ENCODE measurements around the gene EGFL7.

The EGFL7 gene

DNA sequence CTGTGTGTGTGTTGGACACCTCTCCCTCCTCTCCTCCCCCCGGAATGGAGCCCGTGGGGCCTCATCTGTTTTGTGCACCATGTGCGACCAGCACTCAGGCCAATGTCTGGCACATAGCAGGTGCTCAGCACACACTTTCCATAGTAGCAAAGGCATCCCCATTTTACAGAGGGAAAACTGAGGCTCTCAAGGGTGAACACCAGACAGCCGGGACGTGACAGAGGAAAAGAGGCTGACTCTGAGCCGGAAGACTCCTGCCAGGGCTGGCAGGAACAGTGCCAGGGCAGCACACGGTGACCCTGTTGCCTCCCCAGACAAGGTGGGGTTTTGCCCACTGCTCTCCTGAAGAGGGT is 26.4 kb downstream of the EGFL7 start:
- peaks cover 23% of the 10 kb centered on the region for H3K4me1 ChIP-seq (ENCODE audit: insufficient read depth, low read length)
- H3K9me3 ChIP-seq (ENCODE audit: low read length), result no peaks in the 10 kb centered on the region
- H3K36me3 ChIP-seq (ENCODE audit: insufficient read depth, low read length), result no peaks in the 10 kb centered on the region
- H2AFZ ChIP-seq (ENCODE audit: low read depth, low read length), result no peak overlapping the region
- peaks cover 60% of the 10 kb centered on the region for H3K27me3 ChIP-seq (ENCODE audit: insufficient read depth, low read length)
- H3K4me3 ChIP-seq (ENCODE audit: low read length), result no peak overlapping the region

DNA sequence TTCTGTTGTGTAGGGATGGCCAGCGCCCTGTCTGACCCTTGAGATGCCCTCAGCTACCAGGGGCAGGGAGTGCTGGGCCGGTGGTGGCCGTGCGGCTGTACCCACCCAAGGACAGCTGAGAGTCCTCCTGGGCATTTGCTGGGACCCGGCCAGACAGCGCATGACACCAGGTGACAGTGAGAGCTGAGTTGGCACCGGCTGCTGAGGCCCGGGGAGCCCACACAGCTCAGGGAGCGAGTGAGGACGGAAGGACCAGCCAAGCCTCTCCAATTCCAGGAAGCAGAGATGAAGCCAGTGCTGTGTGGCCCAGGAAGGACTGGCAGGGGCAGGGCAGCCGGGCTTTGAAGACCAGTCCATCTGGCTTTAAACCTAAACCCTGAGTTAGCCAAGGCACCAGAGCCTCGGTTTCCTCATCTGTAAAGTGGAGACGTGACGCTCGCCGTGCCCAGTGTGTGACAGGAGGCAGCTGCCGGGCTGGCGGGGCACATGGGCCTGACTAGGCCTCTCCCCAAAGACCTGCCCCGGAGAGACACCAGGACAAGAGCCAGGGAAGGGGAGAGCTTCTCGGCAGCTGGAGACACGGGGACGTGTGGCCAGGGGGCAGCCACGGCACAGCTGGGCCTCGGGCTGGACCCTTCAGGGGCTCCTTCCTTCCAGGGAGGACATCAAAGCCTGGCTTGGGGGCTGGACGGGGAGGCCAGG is 27.5 kb downstream of the EGFL7 start:
- Histone ChIP-seq H3K27me3 (ENCODE audit: insufficient read depth, low read length) (peaks cover 51% of the 10 kb centered on the region), H3K9me3 (ENCODE audit: low read length) (no peaks in the 10 kb centered on the region), H3K36me3 (ENCODE audit: insufficient read depth, low read length) (no peaks in the 10 kb centered on the region), H3K4me3 (ENCODE audit: low read length) (no peak overlapping the region), H2AFZ (ENCODE audit: low read depth, low read length) (no peak overlapping the region), H3K4me1 (ENCODE audit: insufficient read depth, low read length) (peaks cover 14% of the 10 kb centered on the region)

DNA sequence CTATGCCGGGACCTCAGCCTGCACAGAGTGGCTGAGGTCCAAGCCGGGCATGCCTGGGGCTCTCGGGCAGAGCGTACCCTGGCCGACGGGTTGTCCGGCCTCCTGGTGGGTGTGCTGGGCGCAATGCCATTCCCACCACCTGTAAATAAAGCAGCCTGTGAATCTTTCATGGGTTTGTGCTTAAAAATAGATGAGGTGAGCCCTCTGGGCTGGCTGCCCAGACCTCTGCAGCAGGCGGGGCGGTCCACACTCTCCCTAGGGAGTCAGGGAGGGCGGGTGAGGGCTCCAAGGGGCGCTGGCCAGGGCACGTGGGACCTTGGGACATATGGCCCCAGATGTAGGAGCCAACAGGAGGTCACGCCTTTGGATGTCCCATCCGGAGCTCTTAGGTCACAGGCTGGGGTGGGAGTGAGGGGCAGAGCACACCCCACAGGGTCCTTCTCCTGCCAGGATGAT is 28.1 kb downstream of the EGFL7 start:
- Histone ChIP-seq H3K27me3 (ENCODE audit: insufficient read depth, low read length) (peaks cover 45% of the 10 kb centered on the region), H3K4me3 (ENCODE audit: low read length) (no peak overlapping the region), H2AFZ (ENCODE audit: low read depth, low read length) (no peak overlapping the region), H3K4me1 (ENCODE audit: insufficient read depth, low read length) (peaks cover 9% of the 10 kb centered on the region), H3K36me3 (ENCODE audit: insufficient read depth, low read length) (no peaks in the 10 kb centered on the region), H3K9me3 (ENCODE audit: low read length) (no peaks in the 10 kb centered on the region)

DNA sequence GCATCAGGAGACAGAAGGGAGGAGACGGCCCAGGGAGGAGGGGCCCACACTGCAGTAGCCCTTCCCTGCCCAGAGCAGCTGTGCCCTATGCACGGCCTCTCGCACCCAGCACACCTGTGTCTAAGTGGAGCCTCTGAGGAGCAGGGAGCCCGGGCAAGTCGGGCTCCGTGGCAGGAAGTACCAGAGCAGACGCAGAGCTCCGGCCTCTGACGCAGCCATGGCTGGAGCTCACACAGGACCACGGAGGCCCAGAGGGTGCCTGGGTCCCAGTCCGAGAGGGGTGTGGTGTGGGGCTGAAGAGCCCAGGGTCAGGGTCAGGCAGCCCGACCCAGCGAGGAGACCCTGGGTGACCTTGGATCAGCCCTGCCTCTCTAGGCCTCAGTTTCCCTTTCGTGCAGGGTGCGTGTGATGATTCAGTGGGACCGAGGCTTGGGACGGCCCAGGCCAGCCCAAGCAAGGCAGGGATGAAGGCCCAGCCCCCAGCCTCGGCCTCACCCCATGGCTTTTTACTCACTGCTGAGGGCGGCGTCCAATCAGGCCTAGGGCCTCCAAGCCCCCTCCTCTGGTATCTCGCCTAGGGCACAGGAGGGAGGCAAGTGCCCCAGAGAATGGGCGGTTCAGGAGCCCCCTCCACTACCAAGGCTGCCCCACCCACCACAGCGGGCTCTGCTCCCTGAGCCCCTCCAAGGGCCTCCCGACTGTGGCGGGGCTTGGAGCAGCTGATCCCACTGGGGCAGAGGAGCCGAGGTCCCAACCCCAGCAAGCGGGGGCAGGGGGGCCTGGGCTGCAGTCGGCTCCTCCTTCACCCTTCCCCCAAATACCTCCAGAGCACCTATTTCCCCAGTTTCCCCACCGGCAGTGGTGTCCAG is 28.8 kb downstream of the EGFL7 start:
- Histone ChIP-seq H3K9me3 (ENCODE audit: low read length) (no peaks in the 10 kb centered on the region), H3K27me3 (ENCODE audit: insufficient read depth, low read length) (peaks cover 38% of the 10 kb centered on the region), H3K4me1 (ENCODE audit: insufficient read depth, low read length) (peaks cover 1% of the 10 kb centered on the region), H2AFZ (ENCODE audit: low read depth, low read length) (no peak overlapping the region), H3K4me3 (ENCODE audit: low read length) (no peak overlapping the region), H3K36me3 (ENCODE audit: insufficient read depth, low read length) (no peaks in the 10 kb centered on the region)

DNA sequence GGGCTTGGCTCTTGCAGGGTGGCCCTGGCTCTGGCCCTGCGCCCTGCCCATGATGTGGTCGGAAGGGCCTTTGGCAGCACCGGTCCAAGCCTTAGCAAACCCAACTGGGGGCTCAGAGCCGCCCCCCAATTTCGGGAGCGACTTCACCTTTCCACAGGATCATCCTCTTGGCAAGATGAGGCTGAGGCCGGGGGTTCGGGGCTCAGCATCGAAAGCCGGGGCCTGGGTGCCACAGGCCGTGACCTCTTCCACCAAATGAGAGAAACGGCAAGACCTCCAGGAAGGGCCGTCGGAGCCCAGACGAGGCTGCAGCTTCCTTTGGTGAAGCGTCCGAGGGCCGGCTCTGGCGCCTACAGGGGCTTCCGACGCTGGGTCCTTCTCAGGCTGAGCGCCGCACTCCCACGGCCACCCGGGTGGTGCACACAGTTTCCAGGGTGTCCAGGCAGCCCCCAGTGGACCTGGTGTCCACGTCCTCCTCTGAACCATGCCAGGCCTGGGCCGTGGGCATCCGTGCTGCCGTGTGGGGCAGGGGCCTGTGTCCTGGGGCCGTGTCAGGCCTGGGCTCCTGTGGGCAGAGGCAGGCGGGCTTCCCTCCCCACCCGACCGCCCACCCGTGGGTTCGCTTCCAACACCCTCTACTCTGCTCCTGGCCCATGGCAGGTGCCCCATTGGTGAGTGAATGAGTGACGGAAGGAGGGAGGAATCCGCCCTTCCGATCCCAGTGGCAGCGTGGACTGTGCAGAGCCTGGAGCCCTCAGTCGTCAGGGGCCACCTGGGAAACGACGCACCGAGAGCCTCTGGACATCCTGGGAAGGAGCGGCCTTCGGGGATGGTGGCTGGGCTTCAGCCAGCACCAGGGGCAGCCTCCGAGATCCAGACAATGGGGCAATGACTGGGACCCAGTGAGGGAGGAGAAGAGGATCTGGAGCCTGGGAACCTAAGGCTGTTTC is 29.7 kb downstream of the EGFL7 start:
- H3K4me1 ChIP-seq (ENCODE audit: insufficient read depth, low read length), result no peaks in the 10 kb centered on the region
- no peak overlapping the region for H3K4me3 ChIP-seq (ENCODE audit: low read length)
- H3K36me3 ChIP-seq (ENCODE audit: insufficient read depth, low read length), result no peaks in the 10 kb centered on the region
- peaks cover 37% of the 10 kb centered on the region for H3K27me3 ChIP-seq (ENCODE audit: insufficient read depth, low read length)
- no peak overlapping the region for H2AFZ ChIP-seq (ENCODE audit: low read depth, low read length)
- H3K9me3 ChIP-seq (ENCODE audit: low read length), result no peaks in the 10 kb centered on the region

DNA sequence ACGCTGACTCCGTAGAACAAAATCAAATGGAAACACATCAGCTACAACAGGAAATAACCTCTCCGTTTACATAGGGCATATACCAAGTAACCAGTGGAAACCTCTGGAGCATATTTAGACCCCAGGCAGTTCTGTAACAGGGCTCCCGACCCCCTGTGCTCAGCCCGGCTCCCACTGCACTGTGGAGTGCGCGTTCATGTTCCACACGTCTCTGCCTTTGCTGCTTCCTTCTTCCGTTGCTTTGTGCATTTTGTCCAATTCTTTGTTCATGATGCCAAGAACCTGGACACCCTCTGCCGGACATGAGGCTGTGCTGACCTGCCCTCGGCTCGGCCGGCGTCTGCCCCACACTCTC is 30.4 kb downstream of the EGFL7 start:
- Histone ChIP-seq H3K9me3 (ENCODE audit: low read length) (no peaks in the 10 kb centered on the region), H3K27me3 (ENCODE audit: insufficient read depth, low read length) (peaks cover 33% of the 10 kb centered on the region), H3K4me3 (ENCODE audit: low read length) (no peak overlapping the region), H2AFZ (ENCODE audit: low read depth, low read length) (no peak overlapping the region), H3K36me3 (ENCODE audit: insufficient read depth, low read length) (no peaks in the 10 kb centered on the region), H3K4me1 (ENCODE audit: insufficient read depth, low read length) (no peaks in the 10 kb centered on the region)

DNA sequence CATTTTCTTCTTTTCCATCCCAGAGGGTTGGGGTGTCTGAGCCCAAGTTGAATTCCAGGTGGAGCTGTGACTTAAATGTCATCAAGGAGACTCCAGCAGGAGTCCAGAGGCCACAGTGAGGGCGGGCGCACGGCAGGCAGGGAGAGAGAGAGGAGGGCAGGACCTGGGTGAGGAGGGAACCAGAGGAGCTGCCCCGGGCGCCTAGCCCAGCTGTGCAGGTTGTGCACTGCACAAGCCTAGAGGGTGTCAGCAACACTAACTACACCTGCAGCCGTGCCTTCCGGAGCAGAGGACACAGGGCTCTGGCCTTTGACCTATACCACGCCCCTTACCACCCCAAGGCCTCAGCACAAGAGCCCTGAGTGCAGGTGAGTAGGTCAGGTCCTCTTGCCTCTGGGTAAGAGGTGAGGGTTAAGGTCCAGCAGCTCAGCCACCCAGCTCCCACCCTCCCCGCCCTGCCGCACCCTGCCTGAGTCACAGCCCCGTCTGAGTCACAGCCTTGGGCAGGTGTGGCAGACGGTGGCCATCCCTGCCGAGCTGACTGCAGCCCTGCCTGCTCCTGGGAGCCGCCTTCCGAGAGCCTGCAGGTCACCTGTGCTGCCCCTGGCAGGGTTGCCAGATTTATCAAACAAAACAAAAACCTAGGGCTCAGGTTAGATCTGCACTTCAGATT is 30.9 kb downstream of the EGFL7 start:
- H3K36me3 ChIP-seq (ENCODE audit: insufficient read depth, low read length), result no peaks in the 10 kb centered on the region
- H3K4me3 ChIP-seq (ENCODE audit: low read length), result no peak overlapping the region
- H3K4me1 ChIP-seq (ENCODE audit: insufficient read depth, low read length), result no peaks in the 10 kb centered on the region
- no peaks in the 10 kb centered on the region for H3K9me3 ChIP-seq (ENCODE audit: low read length)
- H3K27me3 ChIP-seq (ENCODE audit: insufficient read depth, low read length), result peaks cover 27% of the 10 kb centered on the region
- no peak overlapping the region for H2AFZ ChIP-seq (ENCODE audit: low read depth, low read length)

DNA sequence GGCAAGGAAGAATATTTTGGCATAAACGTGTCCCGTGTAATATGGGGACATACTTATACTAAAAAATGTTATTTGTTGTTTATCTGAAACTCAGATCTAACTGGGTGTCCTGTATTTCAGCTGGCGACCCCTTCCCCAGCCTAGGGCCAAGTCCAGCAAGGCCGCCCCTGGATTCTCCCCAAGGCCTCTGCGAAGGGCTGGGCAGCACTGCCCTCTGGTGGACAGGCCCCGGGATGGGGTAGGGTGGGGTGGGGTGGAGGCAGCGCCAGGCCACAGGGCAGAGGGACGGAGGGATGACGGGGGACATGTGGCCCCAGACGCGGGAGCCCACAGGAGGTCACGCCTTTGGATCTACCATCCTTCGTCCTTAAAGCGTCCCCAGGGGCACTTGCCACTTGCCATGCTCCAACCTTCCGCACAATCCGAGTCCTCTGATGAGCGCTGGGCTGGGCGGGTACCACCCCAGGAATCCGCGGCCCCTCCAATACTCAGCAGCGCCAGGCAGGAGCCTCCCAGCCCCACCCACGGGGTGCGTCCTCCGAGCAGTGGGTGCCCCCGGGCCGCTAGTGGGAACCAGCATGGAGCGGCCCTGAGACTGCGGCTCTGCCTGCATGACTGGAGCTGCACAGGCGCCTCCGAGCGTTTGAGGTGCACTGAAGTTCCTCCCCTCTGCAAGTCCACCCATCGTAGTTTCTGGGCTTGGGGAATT is 31.6 kb downstream of the EGFL7 start:
- no peaks in the 10 kb centered on the region for H3K36me3 ChIP-seq (ENCODE audit: insufficient read depth, low read length)
- peaks cover 22% of the 10 kb centered on the region for H3K27me3 ChIP-seq (ENCODE audit: insufficient read depth, low read length)
- H3K4me3 ChIP-seq (ENCODE audit: low read length), result no peak overlapping the region
- no peak overlapping the region for H2AFZ ChIP-seq (ENCODE audit: low read depth, low read length)
- no peaks in the 10 kb centered on the region for H3K4me1 ChIP-seq (ENCODE audit: insufficient read depth, low read length)
- no peaks in the 10 kb centered on the region for H3K9me3 ChIP-seq (ENCODE audit: low read length)

DNA sequence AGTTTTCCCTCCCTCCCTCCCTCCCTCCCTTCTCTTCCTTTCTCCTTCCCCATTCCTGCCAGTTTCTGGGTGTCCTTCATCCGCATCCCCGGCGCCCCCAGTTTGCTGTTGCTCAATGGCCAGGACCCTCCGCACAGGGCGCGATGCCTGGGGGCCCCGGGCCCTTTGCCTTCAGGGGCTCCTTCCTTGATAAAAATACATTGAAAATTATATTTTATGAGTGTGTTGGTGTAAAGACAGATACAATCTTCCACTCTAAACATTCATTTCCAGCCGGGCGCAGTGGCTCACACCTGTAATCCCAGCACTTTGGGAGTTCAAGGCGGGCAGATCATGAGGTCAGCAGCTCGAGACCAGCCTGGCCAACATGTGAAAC is 32.1 kb downstream of the EGFL7 start:
- H3K27me3 ChIP-seq (ENCODE audit: insufficient read depth, low read length), result peaks cover 20% of the 10 kb centered on the region
- H3K4me1 ChIP-seq (ENCODE audit: insufficient read depth, low read length), result no peaks in the 10 kb centered on the region
- H2AFZ ChIP-seq (ENCODE audit: low read depth, low read length), result no peak overlapping the region
- H3K4me3 ChIP-seq (ENCODE audit: low read length), result no peak overlapping the region
- no peaks in the 10 kb centered on the region for H3K9me3 ChIP-seq (ENCODE audit: low read length)
- no peaks in the 10 kb centered on the region for H3K36me3 ChIP-seq (ENCODE audit: insufficient read depth, low read length)

DNA sequence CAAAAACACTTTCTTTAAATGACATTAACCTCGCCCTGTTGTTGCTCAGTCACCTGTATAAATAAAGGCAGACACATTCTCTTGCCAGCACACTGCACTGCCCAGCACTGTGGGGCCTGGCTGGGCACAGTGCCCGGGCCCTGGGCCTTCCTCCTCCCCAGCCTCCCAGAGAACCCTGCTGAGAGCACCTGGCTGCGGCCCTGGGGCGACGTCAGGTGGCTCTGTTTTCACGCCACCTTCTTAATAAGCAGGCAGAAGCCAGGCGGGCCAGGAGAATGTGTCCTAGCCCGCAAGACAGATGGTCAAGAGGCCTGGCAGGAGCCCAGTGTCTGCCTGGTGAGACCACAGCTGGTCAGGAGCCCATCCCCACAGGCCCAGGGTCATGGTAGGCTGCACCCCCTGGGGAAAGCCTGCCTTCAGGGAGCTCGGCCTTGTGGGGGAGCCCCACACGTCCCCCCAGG is 32.7 kb downstream of the EGFL7 start:
- Histone ChIP-seq H3K27me3 (ENCODE audit: insufficient read depth, low read length) (peaks cover 19% of the 10 kb centered on the region), H2AFZ (ENCODE audit: low read depth, low read length) (no peak overlapping the region), H3K4me1 (ENCODE audit: insufficient read depth, low read length) (no peaks in the 10 kb centered on the region), H3K36me3 (ENCODE audit: insufficient read depth, low read length) (no peaks in the 10 kb centered on the region), H3K9me3 (ENCODE audit: low read length) (no peaks in the 10 kb centered on the region), H3K4me3 (ENCODE audit: low read length) (no peak overlapping the region)

DNA sequence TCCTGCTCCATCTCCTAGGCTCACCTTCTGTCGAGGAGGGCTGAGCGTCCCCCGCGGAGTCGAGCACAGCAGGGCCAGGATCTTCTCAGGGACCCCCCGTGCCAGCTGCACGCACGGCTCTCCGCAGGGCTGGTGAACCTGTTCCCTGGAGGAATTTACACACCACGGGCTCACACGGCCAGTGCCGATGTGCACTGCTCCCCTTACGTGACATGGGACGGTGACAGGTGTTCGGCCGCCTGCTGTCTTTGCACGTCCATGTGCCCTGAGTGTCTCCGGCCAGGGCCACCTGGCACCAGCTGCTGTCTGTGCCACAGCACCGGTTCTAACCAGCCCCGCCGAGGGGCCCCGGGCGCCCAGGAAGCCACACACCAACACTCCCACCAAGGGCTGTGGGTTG is 33.2 kb downstream of the EGFL7 start:
- H3K4me1 ChIP-seq (ENCODE audit: insufficient read depth, low read length), result no peaks in the 10 kb centered on the region
- H3K9me3 ChIP-seq (ENCODE audit: low read length), result no peaks in the 10 kb centered on the region
- H2AFZ ChIP-seq (ENCODE audit: low read depth, low read length), result no peak overlapping the region
- H3K36me3 ChIP-seq (ENCODE audit: insufficient read depth, low read length), result no peaks in the 10 kb centered on the region
- no peak overlapping the region for H3K4me3 ChIP-seq (ENCODE audit: low read length)
- H3K27me3 ChIP-seq (ENCODE audit: insufficient read depth, low read length), result peaks cover 20% of the 10 kb centered on the region

DNA sequence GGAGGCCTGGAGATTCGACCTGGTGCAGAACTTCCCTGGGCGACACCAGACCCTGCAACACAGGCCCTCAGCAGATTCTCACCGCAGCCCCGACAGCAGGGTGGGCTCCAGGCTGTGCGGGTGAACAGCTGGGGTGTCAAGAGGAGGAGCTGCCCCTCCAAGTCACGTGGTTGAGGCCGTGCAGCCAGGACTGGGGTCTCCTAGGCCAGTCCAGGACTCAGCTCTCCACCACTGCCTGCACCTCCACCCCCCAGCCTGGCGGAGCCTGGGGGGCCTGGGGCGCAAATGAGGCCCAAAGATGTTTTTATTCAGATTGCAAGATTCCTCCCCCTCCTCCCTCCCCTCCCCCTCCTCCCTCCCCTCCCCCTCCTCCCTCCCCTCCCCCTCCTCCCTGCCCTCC is 33.8 kb downstream of the EGFL7 start:
- peaks cover 25% of the 10 kb centered on the region for H3K27me3 ChIP-seq (ENCODE audit: insufficient read depth, low read length)
- no peaks in the 10 kb centered on the region for H3K9me3 ChIP-seq (ENCODE audit: low read length)

More for the DNA sequence above, 33.8 kb downstream of the EGFL7 start:
- H3K4me1 ChIP-seq (ENCODE audit: insufficient read depth, low read length), result no peaks in the 10 kb centered on the region
- H3K4me3 ChIP-seq (ENCODE audit: low read length), result no peak overlapping the region
- no peaks in the 10 kb centered on the region for H3K36me3 ChIP-seq (ENCODE audit: insufficient read depth, low read length)
- no peak overlapping the region for H2AFZ ChIP-seq (ENCODE audit: low read depth, low read length)
